HEK293 (cell line): ENCODE data around the gene SAP25.

Experiments
- CTCF ChIA-PET: fragments of 350-600 bp; formaldehyde crosslinking; extraction: SDS; loops from one replicate; lab custom pipeline; 2021; ENCODE audit warnings: antibody characterized with exemption; lab: Yijun Ruan, JAX
- POLR2A ChIA-PET: fragments of 300-600 bp; formaldehyde crosslinking; extraction: SDS; loops from one replicate; lab custom pipeline; 2020; ENCODE audit warnings: antibody characterized with exemption, inconsistent platforms; lab: Yijun Ruan, JAX
- H3K27ac ChIP-seq: fragments of 200-500 bp; sonication (Bioruptor generic); 2 replicates; pipeline ENCODE4 v1.5.1; 2014; ENCODE audit warnings: low read depth, low read length, control low read depth, inconsistent platforms; ENCODE audit errors: extremely low read depth
- H3K36me3 ChIP-seq, 2 experiments: fragments of 200-500 bp in 1 of 2; sonication (Bioruptor generic) in 1 of 2; 1 replicate in 1 of 2; 2 replicates in 1 of 2; pipeline ENCODE4 v1.5.1; 2014 to 2017; ENCODE audit warnings: inconsistent platforms in 2 of 2, low read length in 2 of 2; ENCODE audit not compliant: control insufficient read depth in 2 of 2, insufficient read depth in 1 of 2
- H3K4me1 ChIP-seq: fragments of 200-500 bp; sonication (Bioruptor generic); 2 replicates; pipeline ENCODE4 v1.5.1; 2014; ENCODE audit warnings: mild to moderate bottlenecking, low read length, inconsistent platforms; ENCODE audit not compliant: control insufficient read depth, insufficient read depth
- H3K4me3 ChIP-seq: 2 replicates; pipeline ENCODE4 v1.5.1; 2011; ENCODE audit warnings: low read depth, mild to moderate bottlenecking, control low read depth, low read length, moderate library complexity
- H3K9me3 ChIP-seq: fragments of 200-500 bp; sonication (Bioruptor generic); 2 replicates; pipeline ENCODE4 v1.5.1; 2014; ENCODE audit warnings: low read depth, low read length, inconsistent platforms; ENCODE audit not compliant: control insufficient read depth, insufficient read depth
- BCL11A ChIP-seq: fragments of 450-650 bp; formaldehyde crosslinking; IDR thresholded peaks from 2 replicates; pipeline ENCODE4 v1.5.1; 2016; ENCODE audit warnings: low read depth, missing biosample characterization, missing genetic modification characterization
- OSR2 ChIP-seq: fragments of 450-650 bp; formaldehyde crosslinking; IDR thresholded peaks from 2 replicates; pipeline ENCODE4 v1.5.1; 2016; ENCODE audit warnings: missing biosample characterization, missing genetic modification characterization
- PRDM1 ChIP-seq: fragments of 450-650 bp; formaldehyde crosslinking; IDR thresholded peaks from 2 replicates; pipeline ENCODE4; 2016; ENCODE audit warnings: missing biosample characterization, missing genetic modification characterization
- SP7 ChIP-seq: fragments of 450-650 bp; formaldehyde crosslinking; IDR thresholded peaks from 2 replicates; pipeline ENCODE4 v1.5.1; 2016; ENCODE audit warnings: missing biosample characterization, missing genetic modification characterization
- ZBTB17 ChIP-seq: fragments of 450-650 bp; formaldehyde crosslinking; IDR thresholded peaks from 2 replicates; pipeline ENCODE4 v1.5.1; 2016; ENCODE audit warnings: missing biosample characterization, missing genetic modification characterization
- ZBTB48 ChIP-seq: fragments of 450-650 bp; formaldehyde crosslinking; IDR thresholded peaks from 2 replicates; pipeline ENCODE4 v1.5.1; 2016; ENCODE audit warnings: missing biosample characterization, missing genetic modification characterization
- ZEB2 ChIP-seq: fragments of 450-650 bp; formaldehyde crosslinking; IDR thresholded peaks from 2 replicates; pipeline ENCODE4 v1.5.1; 2016; ENCODE audit warnings: missing biosample characterization, missing genetic modification characterization
- ZFHX2 ChIP-seq: fragments of 450-650 bp; formaldehyde crosslinking; conservative IDR thresholded peaks from 2 replicates; pipeline ENCODE4 v1.5.1; 2016; ENCODE audit warnings: missing biosample characterization, missing genetic modification characterization
- ZNF114 ChIP-seq: fragments of 450-650 bp; formaldehyde crosslinking; IDR thresholded peaks from 2 replicates; pipeline ENCODE4 v1.5.0; 2017; ENCODE audit warnings: missing biosample characterization, missing genetic modification characterization
- ZNF366 ChIP-seq: fragments of 450-650 bp; formaldehyde crosslinking; conservative IDR thresholded peaks from 2 replicates; pipeline ENCODE4 v1.5.1; 2016; ENCODE audit warnings: missing biosample characterization, missing genetic modification characterization
- ZNF624 ChIP-seq: fragments of 450-650 bp; formaldehyde crosslinking; IDR thresholded peaks from 2 replicates; pipeline ENCODE4 v1.5.1; 2017; ENCODE audit warnings: missing biosample characterization, missing genetic modification characterization
- ZNF660 ChIP-seq: fragments of 450-650 bp; IDR thresholded peaks from 2 replicates; pipeline ENCODE4 v1.5.1; 2018; ENCODE audit warnings: missing biosample characterization, mild to moderate bottlenecking, missing genetic modification characterization
- ZNF707 ChIP-seq: fragments of 450-650 bp; formaldehyde crosslinking; IDR thresholded peaks from 2 replicates; pipeline ENCODE4 v1.5.1; 2016; ENCODE audit warnings: missing biosample characterization, missing genetic modification characterization
- TF ChIP-seq, protein P1 (sequence below): fragments of 450-650 bp; formaldehyde crosslinking; IDR thresholded peaks from 2 replicates; pipeline ENCODE4 v1.5.1; 2016; ENCODE audit warnings: missing biosample characterization, missing genetic modification characterization
- TF ChIP-seq, protein P2 (sequence below): fragments of 450-650 bp; formaldehyde crosslinking; IDR thresholded peaks from 2 replicates; pipeline ENCODE4 v1.5.1; 2016; ENCODE audit warnings: missing biosample characterization, missing genetic modification characterization
- TF ChIP-seq, protein P3 (sequence below): fragments of 450-650 bp; formaldehyde crosslinking; IDR thresholded peaks from 2 replicates; pipeline ENCODE4 v1.5.1; 2016; ENCODE audit warnings: missing biosample characterization, missing genetic modification characterization

SAP25 gene

DNA sequence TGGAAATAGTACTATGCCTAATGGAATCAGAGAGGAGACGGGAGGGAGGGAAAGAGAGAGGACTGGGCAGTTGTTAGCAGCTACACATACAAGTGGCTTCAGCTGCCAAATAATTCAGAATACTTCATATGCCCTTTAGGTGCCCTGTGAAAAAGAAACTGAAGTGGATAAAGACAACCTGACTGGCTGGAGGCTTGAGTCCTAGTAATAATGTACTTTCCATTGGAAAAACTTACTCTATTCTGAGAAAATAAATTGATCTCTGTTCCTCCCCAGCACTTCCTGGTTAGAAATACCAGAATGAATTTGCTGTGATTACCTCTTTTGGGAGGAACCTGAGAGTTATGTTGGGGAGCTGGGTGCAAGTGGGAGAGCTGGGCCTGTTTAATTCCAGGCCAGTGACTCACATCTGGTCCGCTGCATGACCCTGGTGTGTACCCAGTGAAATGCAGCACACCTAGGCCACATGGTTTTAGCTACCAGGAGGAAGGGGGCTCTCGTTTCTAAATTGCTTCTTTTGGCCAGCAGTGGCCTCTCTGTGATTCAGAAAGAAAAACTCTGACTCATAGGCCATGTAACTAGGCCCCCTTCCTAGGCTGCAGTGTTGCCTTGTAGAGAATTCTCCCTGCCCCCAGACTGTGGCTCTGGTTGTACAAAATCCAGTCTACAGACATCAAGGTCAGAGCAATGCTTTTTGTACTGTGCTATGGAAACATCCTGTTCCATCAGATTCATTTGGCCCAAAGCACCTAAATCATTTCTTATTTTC, 28.2 kb downstream of the SAP25 start (continued):
- TF ChIP-seq, protein P1, sequence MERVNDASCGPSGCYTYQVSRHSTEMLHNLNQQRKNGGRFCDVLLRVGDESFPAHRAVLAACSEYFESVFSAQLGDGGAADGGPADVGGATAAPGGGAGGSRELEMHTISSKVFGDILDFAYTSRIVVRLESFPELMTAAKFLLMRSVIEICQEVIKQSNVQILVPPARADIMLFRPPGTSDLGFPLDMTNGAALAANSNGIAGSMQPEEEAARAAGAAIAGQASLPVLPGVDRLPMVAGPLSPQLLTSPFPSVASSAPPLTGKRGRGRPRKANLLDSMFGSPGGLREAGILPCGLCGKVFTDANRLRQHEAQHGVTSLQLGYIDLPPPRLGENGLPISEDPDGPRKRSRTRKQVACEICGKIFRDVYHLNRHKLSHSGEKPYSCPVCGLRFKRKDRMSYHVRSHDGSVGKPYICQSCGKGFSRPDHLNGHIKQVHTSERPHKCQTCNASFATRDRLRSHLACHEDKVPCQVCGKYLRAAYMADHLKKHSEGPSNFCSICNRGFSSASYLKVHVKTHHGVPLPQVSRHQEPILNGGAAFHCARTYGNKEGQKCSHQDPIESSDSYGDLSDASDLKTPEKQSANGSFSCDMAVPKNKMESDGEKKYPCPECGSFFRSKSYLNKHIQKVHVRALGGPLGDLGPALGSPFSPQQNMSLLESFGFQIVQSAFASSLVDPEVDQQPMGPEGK (tag by site-specific recombination): peak; percentile 86
- no peak for TF ChIP-seq ZNF624 (tag by site-specific recombination)
- TF ChIP-seq ZNF707: peak; percentile 35; the same call in 1 of the 2 replicates
- TF ChIP-seq ZNF660: peak; percentile 76; the same call in 1 of the 2 replicates
- no peak for TF ChIP-seq ZNF114 (tag by site-specific recombination)
- TF ChIP-seq ZNF366 (tag by site-specific recombination): peak; percentile 33; the same call in 1 of the 2 replicates
- TF ChIP-seq ZBTB17 (tag by site-specific recombination): peak; percentile 65
- TF ChIP-seq SP7 (tag by site-specific recombination): 0 out of 2 replicates have a peak, but pooled peaks have one; percentile 31
- TF ChIP-seq, protein P2, sequence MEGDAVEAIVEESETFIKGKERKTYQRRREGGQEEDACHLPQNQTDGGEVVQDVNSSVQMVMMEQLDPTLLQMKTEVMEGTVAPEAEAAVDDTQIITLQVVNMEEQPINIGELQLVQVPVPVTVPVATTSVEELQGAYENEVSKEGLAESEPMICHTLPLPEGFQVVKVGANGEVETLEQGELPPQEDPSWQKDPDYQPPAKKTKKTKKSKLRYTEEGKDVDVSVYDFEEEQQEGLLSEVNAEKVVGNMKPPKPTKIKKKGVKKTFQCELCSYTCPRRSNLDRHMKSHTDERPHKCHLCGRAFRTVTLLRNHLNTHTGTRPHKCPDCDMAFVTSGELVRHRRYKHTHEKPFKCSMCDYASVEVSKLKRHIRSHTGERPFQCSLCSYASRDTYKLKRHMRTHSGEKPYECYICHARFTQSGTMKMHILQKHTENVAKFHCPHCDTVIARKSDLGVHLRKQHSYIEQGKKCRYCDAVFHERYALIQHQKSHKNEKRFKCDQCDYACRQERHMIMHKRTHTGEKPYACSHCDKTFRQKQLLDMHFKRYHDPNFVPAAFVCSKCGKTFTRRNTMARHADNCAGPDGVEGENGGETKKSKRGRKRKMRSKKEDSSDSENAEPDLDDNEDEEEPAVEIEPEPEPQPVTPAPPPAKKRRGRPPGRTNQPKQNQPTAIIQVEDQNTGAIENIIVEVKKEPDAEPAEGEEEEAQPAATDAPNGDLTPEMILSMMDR (tag by site-specific recombination): peak; percentile 50; the same call in 1 of the 2 replicates
- TF ChIP-seq BCL11A (tag by site-specific recombination): 0 out of 2 replicates have a peak, but pooled peaks have one; percentile 34
- peak; percentile 54 for TF ChIP-seq ZEB2 (tag by site-specific recombination)
- TF ChIP-seq, protein P3, sequence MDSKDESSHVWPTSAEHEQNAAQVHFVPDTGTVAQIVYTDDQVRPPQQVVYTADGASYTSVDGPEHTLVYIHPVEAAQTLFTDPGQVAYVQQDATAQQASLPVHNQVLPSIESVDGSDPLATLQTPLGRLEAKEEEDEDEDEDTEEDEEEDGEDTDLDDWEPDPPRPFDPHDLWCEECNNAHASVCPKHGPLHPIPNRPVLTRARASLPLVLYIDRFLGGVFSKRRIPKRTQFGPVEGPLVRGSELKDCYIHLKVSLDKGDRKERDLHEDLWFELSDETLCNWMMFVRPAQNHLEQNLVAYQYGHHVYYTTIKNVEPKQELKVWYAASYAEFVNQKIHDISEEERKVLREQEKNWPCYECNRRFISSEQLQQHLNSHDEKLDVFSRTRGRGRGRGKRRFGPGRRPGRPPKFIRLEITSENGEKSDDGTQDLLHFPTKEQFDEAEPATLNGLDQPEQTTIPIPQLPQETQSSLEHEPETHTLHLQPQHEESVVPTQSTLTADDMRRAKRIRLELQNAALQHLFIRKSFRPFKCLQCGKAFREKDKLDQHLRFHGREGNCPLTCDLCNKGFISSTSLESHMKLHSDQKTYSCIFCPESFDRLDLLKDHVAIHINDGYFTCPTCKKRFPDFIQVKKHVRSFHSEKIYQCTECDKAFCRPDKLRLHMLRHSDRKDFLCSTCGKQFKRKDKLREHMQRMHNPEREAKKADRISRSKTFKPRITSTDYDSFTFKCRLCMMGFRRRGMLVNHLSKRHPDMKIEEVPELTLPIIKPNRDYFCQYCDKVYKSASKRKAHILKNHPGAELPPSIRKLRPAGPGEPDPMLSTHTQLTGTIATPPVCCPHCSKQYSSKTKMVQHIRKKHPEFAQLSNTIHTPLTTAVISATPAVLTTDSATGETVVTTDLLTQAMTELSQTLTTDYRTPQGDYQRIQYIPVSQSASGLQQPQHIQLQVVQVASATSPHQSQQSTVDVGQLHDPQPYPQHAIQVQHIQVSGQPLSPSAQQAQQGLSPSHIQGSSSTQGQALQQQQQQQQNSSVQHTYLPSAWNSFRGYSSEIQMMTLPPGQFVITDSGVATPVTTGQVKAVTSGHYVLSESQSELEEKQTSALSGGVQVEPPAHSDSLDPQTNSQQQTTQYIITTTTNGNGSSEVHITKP: peak; percentile 36
- peak; percentile 66 for TF ChIP-seq PRDM1 (tag by site-specific recombination)

DNA sequence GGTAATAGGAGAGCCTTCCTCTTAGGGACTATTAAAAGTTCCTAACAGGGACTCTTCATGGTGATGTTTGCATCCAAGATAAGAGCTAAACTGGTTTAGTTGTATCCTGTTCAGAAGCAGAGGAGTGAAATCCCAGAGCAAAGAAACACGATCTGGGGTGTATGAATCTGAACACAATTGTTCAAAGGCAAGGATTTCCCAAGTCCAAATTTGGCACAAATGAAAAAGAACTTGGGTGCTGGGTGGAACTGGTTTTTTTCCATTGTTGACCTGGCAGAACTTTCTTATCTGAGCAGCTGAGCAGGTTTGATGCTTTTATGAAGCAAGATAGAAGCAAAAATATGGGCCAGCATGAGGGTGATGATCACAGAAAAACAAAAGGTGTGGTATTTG, 28.7 kb downstream of the SAP25 start:
- Histone ChIP-seq H3K4me1 (peaks cover 39% of the 10 kb centered on the region), H3K27ac (peak overlapping the region; percentile 72), H3K36me3 (peaks cover 6 to 7% of the 10 kb centered on the region in 2 experiments; a peak in 2 of 3 replicates), H3K9me3 (no peaks in the 10 kb centered on the region), H3K4me3 (no peak overlapping the region)
- TF ChIP-seq ZNF707 (no peak), ZFHX2 (tag by site-specific recombination) (no peak), OSR2 (tag by site-specific recombination) (peak; percentile 17; the same call in 1 of the 2 replicates), ZBTB17 (tag by site-specific recombination) (peak; percentile 17; the same call in 1 of the 2 replicates), ZBTB48 (tag by site-specific recombination) (peak; percentile 77; the same call in 1 of the 2 replicates)
- POLR2A ChIA-PET: interaction anchor here (0.6 to 0.9 kb wide), 4 partner anchors 12 to 67 kb away, joined by 3 to 6 read pairs (median 3); partner anchors contain the start of gene FBXO24
- CTCF ChIA-PET: interaction anchor here (0.6 to 4.1 kb wide), 10 partner anchors 11 to 76 kb away, joined by 3 to 36 read pairs (median 4); no protein-coding TSS in a partner anchor
